H1 (cell line): ENCODE results near the gene C16orf54.

ENCODE experiments used
- CREB1 ChIP-seq: IDR thresholded peaks from 2 replicates; pipeline ENCODE4 v1.6.1; 2012; ENCODE audit warnings: inconsistent platforms
- GABPA ChIP-seq: IDR thresholded peaks from 2 replicates; pipeline ENCODE4 v1.6.1; 2011; ENCODE audit warnings: mild to moderate bottlenecking, low read length, moderate library complexity, borderline replicate concordance; ENCODE audit not compliant: insufficient read depth
- KDM1A ChIP-seq: fragments of 200-600, 300-600 bp; sonication (generic); IDR thresholded peaks from 2 replicates; pipeline ENCODE4 v1.7.1; 2016; ENCODE audit warnings: mild to moderate bottlenecking, low read length, borderline replicate concordance
- NRF1 ChIP-seq: IDR thresholded peaks from 2 replicates; pipeline ENCODE4 v1.6.1; 2011; ENCODE audit warnings: mild to moderate bottlenecking, low read depth, low read length, improper control_type of control experiment
- POLR2A ChIP-seq, 2 experiments: IDR thresholded peaks; 1 replicate in 1 of 2; 2 replicates in 1 of 2; pipeline ENCODE4 v1.6.1; 2011; ENCODE audit warnings: low read depth in 2 of 2, low read length in 2 of 2, mild to moderate bottlenecking in 2 of 2; ENCODE audit errors: control extremely low read depth in 1 of 2
- RAD21 ChIP-seq, 2 experiments: IDR thresholded peaks in 1 of 2; conservative IDR thresholded peaks in 1 of 2; 2 replicates each; pipeline ENCODE4 v1.6.1; 2011; ENCODE audit warnings: low read depth in 2 of 2, low read length in 2 of 2, improper control_type of control experiment in 1 of 2, inconsistent platforms in 1 of 2, mild to moderate bottlenecking in 1 of 2, moderate library complexity in 1 of 2
- SP4 ChIP-seq: IDR thresholded peaks from 2 replicates; pipeline ENCODE4 v1.6.1; 2012; ENCODE audit warnings: low read length, inconsistent platforms
- YY1 ChIP-seq: IDR thresholded peaks from 2 replicates; pipeline ENCODE4 v1.6.1; 2011; ENCODE audit warnings: low read depth, mild to moderate bottlenecking, low read length
- TF ChIP-seq, protein P1 (sequence below), 3 experiments: IDR thresholded peaks; 1 replicate in 2 of 3; 2 replicates in 1 of 3; pipeline versions ENCODE4 v1.5.1 to v1.6.1; 2011; ENCODE audit warnings: low read length in 3 of 3, mild to moderate bottlenecking in 3 of 3, inconsistent platforms in 2 of 3, low read depth in 1 of 3, moderate library complexity in 1 of 3; ENCODE audit not compliant: insufficient read depth in 1 of 3; ENCODE audit errors: control extremely low read depth in 1 of 3

DNA sequence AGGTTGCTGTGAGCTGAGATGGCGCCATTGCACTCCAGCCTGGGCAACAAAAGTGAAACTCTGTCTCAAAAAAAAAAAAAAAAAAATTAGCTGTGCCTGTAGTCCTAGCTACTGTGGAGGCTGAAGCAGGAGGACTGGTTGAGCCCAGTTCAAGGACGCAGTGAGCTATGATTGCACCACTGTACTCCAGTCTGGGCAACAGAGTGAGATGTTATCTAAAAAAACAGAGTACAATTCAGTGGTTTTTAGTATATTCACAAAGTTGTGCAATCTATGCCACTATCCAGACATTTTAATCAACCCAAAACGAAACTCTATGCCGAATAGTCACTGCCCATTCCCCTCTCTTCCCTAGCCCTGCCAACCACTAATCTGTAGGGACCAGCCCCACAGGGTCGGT is 25.1 kb downstream of the C16orf54 start:
- TF ChIP-seq RAD21 (IDR thresholded peaks at IDR 0.05 in 1 of 2, conservative IDR thresholded peaks at IDR 0.05 in 1 of 2; ENCODE audit: low read depth in 2 of 2, low read length in 2 of 2): no peak
- no peak for TF ChIP-seq POLR2A (IDR thresholded peaks at IDR 0.05; ENCODE audit: control extremely low read depth in 1 of 2, low read depth in 2 of 2, low read length in 2 of 2)
- TF ChIP-seq CREB1: no peak
- TF ChIP-seq GABPA: no peak
- TF ChIP-seq, protein P1, sequence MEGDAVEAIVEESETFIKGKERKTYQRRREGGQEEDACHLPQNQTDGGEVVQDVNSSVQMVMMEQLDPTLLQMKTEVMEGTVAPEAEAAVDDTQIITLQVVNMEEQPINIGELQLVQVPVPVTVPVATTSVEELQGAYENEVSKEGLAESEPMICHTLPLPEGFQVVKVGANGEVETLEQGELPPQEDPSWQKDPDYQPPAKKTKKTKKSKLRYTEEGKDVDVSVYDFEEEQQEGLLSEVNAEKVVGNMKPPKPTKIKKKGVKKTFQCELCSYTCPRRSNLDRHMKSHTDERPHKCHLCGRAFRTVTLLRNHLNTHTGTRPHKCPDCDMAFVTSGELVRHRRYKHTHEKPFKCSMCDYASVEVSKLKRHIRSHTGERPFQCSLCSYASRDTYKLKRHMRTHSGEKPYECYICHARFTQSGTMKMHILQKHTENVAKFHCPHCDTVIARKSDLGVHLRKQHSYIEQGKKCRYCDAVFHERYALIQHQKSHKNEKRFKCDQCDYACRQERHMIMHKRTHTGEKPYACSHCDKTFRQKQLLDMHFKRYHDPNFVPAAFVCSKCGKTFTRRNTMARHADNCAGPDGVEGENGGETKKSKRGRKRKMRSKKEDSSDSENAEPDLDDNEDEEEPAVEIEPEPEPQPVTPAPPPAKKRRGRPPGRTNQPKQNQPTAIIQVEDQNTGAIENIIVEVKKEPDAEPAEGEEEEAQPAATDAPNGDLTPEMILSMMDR (IDR thresholded peaks at IDR 0.05; ENCODE audit: control extremely low read depth in 1 of 3, insufficient read depth in 1 of 3, low read depth in 1 of 3, low read length in 3 of 3): no peak
- TF ChIP-seq NRF1: no peak
- no peak for TF ChIP-seq KDM1A
- TF ChIP-seq YY1: no peak
- no peak for TF ChIP-seq SP4
